DOHH2 (cell line): ENCODE results near the gene RBM47.

Experiments
- EZH2phosphoT487 ChIP-seq: fragments of 200-600 bp; sonication (generic); IDR thresholded peaks from 2 replicates; pipeline ENCODE4 v1.6.1; 2017; ENCODE audit warnings: borderline replicate concordance, mild to moderate bottlenecking, antibody characterized with exemption, low read length, moderate library complexity, mixed read lengths
- TF ChIP-seq, protein P1 (sequence below): fragments of 200-600 bp; sonication (generic); IDR thresholded peaks from one replicate; pipeline ENCODE4 v1.5.1; 2014; ENCODE audit warnings: antibody characterized with exemption, mild to moderate bottlenecking, low read depth, low read length; ENCODE audit not compliant: poor library complexity, severe bottlenecking

- TF ChIP-seq, protein P1, sequence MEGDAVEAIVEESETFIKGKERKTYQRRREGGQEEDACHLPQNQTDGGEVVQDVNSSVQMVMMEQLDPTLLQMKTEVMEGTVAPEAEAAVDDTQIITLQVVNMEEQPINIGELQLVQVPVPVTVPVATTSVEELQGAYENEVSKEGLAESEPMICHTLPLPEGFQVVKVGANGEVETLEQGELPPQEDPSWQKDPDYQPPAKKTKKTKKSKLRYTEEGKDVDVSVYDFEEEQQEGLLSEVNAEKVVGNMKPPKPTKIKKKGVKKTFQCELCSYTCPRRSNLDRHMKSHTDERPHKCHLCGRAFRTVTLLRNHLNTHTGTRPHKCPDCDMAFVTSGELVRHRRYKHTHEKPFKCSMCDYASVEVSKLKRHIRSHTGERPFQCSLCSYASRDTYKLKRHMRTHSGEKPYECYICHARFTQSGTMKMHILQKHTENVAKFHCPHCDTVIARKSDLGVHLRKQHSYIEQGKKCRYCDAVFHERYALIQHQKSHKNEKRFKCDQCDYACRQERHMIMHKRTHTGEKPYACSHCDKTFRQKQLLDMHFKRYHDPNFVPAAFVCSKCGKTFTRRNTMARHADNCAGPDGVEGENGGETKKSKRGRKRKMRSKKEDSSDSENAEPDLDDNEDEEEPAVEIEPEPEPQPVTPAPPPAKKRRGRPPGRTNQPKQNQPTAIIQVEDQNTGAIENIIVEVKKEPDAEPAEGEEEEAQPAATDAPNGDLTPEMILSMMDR: no peak
- no peak for TF ChIP-seq EZH2phosphoT487
Measured at GRCh38 chr4:40550196-40550595, 79.5 kb downstream of the RBM47 start.
